ENCODE results near the gene TBC1D3E. TPM values are rescaled to one million over a fixed set of nuclear protein-coding genes. Genes with fewer than 3 reads are reported as not detected.
"Not testable (repeated sequence)": the region's sequence is repeated elsewhere in the genome, so short reads cannot be mapped to it uniquely, and the experiment has no call there.

The TBC1D3E gene
- total RNA-seq (2021): not detected in 2 replicates
- Bru-seq, nascent RNA: not detected
- BruChase-seq, experiment 1, labeled RNA remaining after a 2-hour chase: percentile 17 among the genes with signal in this experiment
- BruChase-seq, experiment 2, labeled RNA remaining after a 6-hour chase: percentile 9 among the genes with signal in this experiment
- long read RNA-seq: 0 reads

DNA sequence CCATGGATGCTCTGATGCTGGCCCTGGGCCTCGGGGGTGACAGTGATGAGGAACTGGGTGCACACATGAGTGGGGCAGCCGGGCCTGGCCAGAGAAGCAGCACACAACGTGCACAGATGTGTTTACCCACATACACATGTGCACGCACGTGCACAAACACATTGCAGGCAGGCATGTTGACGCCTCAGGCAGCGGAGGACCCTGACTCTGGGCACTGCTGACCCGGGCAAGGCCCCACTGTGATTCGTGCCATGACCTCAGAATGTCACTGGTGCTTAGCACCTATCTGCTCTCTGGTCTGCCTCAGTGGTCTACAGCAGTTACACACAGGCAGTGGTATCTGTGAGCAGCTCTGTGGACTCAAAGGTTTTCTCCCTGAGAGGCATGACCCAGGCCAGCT is at the start of gene TBC1D3E:
TBC1D3E (plus strand) TSS at position 301 of the 400 bp plus-strand sequence. CDS start 1,545 bp downstream, outside the sequence.
- H3K79me2 ChIP-seq (ENCODE audit: low read depth); POLR2A ChIA-PET (ENCODE audit: unreplicated experiment); intact Hi-C loops (cut with micrococcal nuclease; ENCODE audit: unreplicated experiment); DNase-seq; H3K36me3 ChIP-seq (ENCODE audit: low read depth); BruUV-seq (replicated peaks); CTCF ChIA-PET; H2AFZ ChIP-seq; H3K9me3 ChIP-seq (ENCODE audit: insufficient read depth, low read depth); H3K27me3 ChIP-seq (ENCODE audit: insufficient read depth, low read depth); H3K4me2 ChIP-seq; H3K4me1 ChIP-seq (replicated peaks; ENCODE audit: insufficient read depth); H3F3A ChIP-seq (ENCODE audit: insufficient read depth, low read depth); H3K4me3 ChIP-seq; H3K9me2 ChIP-seq (ENCODE audit: insufficient read depth); H4K20me1 ChIP-seq (ENCODE audit: insufficient read depth); H3K27ac ChIP-seq: not testable (repeated sequence)

DNA sequence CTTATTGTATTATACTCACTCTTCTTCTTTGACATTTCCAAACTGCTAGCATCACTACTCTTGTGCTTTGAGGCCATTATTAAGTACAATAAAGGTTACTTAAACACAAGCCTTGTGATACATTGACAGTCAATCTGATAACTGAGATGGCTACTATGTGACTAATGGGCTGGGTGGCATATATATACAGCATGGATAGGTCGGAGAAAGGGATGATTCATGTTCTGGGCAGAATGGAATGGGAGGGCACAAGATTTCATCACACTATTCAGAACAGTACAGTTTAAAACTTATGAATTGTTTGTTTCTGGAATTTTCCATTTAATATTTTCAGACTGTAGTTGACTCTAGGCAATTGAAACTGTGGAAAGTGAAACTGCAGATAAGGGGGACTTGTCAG is 40.4 kb upstream of the TBC1D3E start:
- H3K79me2 ChIP-seq (ENCODE audit: low read depth); H3K36me3 ChIP-seq (ENCODE audit: low read depth); intact Hi-C loops (cut with micrococcal nuclease; ENCODE audit: unreplicated experiment); DNase-seq; POLR2A ChIA-PET (ENCODE audit: unreplicated experiment); H4K20me1 ChIP-seq (ENCODE audit: insufficient read depth); H3K4me3 ChIP-seq; H3K27me3 ChIP-seq (ENCODE audit: insufficient read depth, low read depth); CTCF ChIA-PET; H3F3A ChIP-seq (ENCODE audit: insufficient read depth, low read depth); H2AFZ ChIP-seq; H3K27ac ChIP-seq; H3K4me2 ChIP-seq; H3K4me1 ChIP-seq (replicated peaks; ENCODE audit: insufficient read depth); H3K9me3 ChIP-seq (ENCODE audit: insufficient read depth, low read depth); BruUV-seq (replicated peaks); H3K9me2 ChIP-seq (ENCODE audit: insufficient read depth): not testable (repeated sequence)

DNA sequence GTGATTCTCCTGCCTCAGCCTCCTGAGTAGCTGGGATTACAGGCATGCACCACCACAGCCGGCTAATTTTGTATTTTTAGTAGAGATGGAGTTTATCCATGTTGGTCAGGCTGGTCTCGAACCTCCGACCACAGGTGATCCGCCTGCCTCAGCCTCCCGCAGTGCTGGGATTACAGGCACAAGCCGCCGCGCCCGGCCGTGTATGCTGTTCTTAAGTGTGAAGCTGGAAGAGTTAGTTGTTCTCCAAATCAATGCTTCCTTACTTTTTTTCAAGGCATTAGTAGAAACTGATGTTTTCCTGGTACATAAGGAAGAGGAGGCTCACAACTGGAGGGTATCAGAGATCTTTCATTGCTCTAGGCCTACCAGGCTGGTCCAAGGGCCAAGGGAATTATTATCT is 39.6 kb upstream of the TBC1D3E start:
- H3K4me2 ChIP-seq; H3K79me2 ChIP-seq (ENCODE audit: low read depth); H3K9me2 ChIP-seq (ENCODE audit: insufficient read depth); H3K4me1 ChIP-seq (replicated peaks; ENCODE audit: insufficient read depth); H4K20me1 ChIP-seq (ENCODE audit: insufficient read depth); H3K36me3 ChIP-seq (ENCODE audit: low read depth); H2AFZ ChIP-seq; H3F3A ChIP-seq (ENCODE audit: insufficient read depth, low read depth); H3K9me3 ChIP-seq (ENCODE audit: insufficient read depth, low read depth); intact Hi-C loops (cut with micrococcal nuclease; ENCODE audit: unreplicated experiment); BruUV-seq (replicated peaks); H3K4me3 ChIP-seq; CTCF ChIA-PET; H3K27me3 ChIP-seq (ENCODE audit: insufficient read depth, low read depth); POLR2A ChIA-PET (ENCODE audit: unreplicated experiment): not testable (repeated sequence)
- peak overlapping the region; percentile 76 for H3K27ac ChIP-seq
- peak in 1 of 2 experiments; percentile 1 for DNase-seq

DNA sequence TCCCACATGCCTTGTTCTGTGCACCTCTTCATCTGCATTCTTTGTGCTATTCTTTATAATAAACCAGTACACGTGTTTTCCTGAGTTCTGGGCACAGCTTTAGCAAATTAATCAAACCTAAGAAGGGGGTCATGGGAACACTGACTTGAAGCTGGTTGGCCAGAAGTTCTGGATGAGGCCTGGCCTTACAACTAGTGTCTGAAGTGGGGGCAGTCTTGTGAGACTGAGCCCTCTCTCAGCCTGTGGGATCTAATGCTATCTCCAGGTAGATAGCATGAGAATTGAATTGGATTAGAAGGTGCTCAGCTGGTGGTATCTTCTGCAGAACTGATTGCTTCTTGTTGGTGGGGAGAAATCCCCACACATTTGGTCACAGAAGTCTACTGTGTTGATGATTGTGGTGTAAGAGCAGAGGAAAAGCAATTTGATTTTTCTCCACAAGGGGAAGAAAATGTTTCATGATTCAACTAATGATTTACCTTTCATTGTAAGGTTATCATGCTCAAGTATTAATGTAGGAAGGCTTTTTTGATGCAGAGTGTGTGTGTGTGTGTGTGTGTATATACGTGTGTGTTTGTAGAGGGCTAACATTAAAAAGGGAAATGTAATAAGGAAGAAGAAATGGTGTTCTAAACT is 33.6 kb upstream of the TBC1D3E start:
- H4K20me1 ChIP-seq (ENCODE audit: insufficient read depth); H3K27me3 ChIP-seq (ENCODE audit: insufficient read depth, low read depth); H3F3A ChIP-seq (ENCODE audit: insufficient read depth, low read depth); H3K4me2 ChIP-seq; BruUV-seq (replicated peaks); H2AFZ ChIP-seq; H3K9me3 ChIP-seq (ENCODE audit: insufficient read depth, low read depth); H3K9me2 ChIP-seq (ENCODE audit: insufficient read depth); POLR2A ChIA-PET (ENCODE audit: unreplicated experiment); H3K79me2 ChIP-seq (ENCODE audit: low read depth); intact Hi-C loops (cut with micrococcal nuclease; ENCODE audit: unreplicated experiment); DNase-seq; H3K4me3 ChIP-seq; H3K36me3 ChIP-seq (ENCODE audit: low read depth); CTCF ChIA-PET; H3K27ac ChIP-seq; H3K4me1 ChIP-seq (replicated peaks; ENCODE audit: insufficient read depth): not testable (repeated sequence)

DNA sequence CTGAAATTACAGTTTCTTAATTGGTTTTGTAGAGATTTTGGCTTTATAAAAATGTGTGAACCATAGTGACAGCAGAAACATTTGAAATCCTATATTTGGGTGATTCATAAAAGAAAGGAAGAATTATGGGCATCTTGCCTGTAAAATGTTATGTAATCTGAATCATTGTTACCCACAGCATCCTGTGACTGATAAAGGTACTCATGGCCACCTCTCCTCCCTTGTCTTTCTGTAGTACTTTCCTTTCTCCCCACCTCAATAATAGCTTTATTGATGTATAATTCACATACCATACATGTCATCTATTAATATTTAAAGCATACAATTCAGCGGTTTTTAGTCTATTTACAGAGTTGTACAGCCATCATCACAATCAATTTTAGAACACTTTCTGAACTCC is 28.5 kb upstream of the TBC1D3E start:
- H3K27ac ChIP-seq; H3K9me3 ChIP-seq (ENCODE audit: insufficient read depth, low read depth); H3K36me3 ChIP-seq (ENCODE audit: low read depth); intact Hi-C loops (cut with micrococcal nuclease; ENCODE audit: unreplicated experiment); H3F3A ChIP-seq (ENCODE audit: insufficient read depth, low read depth); H3K79me2 ChIP-seq (ENCODE audit: low read depth); H4K20me1 ChIP-seq (ENCODE audit: insufficient read depth); H3K9me2 ChIP-seq (ENCODE audit: insufficient read depth); BruUV-seq (replicated peaks); CTCF ChIA-PET; DNase-seq; POLR2A ChIA-PET (ENCODE audit: unreplicated experiment); H3K27me3 ChIP-seq (ENCODE audit: insufficient read depth, low read depth); H2AFZ ChIP-seq; H3K4me1 ChIP-seq (replicated peaks; ENCODE audit: insufficient read depth); H3K4me2 ChIP-seq; H3K4me3 ChIP-seq: not testable (repeated sequence)

DNA sequence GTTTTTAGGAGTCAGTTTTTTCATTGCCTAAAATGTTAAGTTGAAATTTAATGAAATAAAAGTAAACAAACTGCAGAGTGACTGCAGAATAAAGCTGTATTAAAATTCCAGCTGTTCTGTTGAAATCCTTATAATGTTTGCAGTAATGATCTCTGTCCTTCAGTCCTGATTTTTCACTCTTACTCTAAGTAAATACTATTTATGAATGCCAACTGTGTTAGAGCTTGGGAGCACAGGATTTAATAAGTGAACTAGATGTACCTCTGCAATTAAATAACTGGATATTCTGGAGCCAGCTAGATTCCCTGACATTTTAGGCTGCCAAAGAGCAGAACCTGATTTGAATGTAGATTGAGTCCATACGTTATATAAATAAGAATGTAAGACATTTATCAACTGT is 7.9 kb upstream of the TBC1D3E start:
- H3K9me2 ChIP-seq (ENCODE audit: insufficient read depth); H3K36me3 ChIP-seq (ENCODE audit: low read depth); intact Hi-C loops (cut with micrococcal nuclease; ENCODE audit: unreplicated experiment); H3K4me1 ChIP-seq (replicated peaks; ENCODE audit: insufficient read depth); H3K4me3 ChIP-seq; H3K27me3 ChIP-seq (ENCODE audit: insufficient read depth, low read depth); H3F3A ChIP-seq (ENCODE audit: insufficient read depth, low read depth); H3K27ac ChIP-seq; H3K79me2 ChIP-seq (ENCODE audit: low read depth); POLR2A ChIA-PET (ENCODE audit: unreplicated experiment); DNase-seq; CTCF ChIA-PET; H4K20me1 ChIP-seq (ENCODE audit: insufficient read depth); BruUV-seq (replicated peaks); H2AFZ ChIP-seq; H3K9me3 ChIP-seq (ENCODE audit: insufficient read depth, low read depth); H3K4me2 ChIP-seq: not testable (repeated sequence)

DNA sequence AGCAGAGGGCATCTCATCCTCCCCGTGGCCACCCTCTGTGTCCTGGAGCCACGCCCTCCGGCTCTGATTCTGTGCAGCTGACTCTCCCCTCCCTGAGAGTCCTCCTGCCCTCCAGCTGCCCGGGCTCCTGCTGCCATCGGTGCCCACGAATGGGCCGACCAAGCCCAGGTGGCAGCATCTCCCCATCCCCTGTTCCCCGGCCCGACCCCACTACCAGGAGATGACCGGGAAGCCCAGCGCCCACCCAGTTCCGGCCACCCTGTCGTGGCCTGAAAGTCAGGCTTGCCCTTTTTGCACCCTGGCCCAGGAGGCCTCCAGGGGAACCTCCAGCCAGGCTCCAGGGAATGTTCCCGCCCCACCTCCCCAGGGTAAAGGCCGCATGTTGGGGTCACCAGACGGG is 7.1 kb downstream of the TBC1D3E start:
- H3K4me2 ChIP-seq; BruUV-seq (replicated peaks); H3K27ac ChIP-seq; intact Hi-C loops (cut with micrococcal nuclease; ENCODE audit: unreplicated experiment); H3K36me3 ChIP-seq (ENCODE audit: low read depth); H3K4me3 ChIP-seq; H3K79me2 ChIP-seq (ENCODE audit: low read depth); H3F3A ChIP-seq (ENCODE audit: insufficient read depth, low read depth); H3K9me2 ChIP-seq (ENCODE audit: insufficient read depth); H3K4me1 ChIP-seq (replicated peaks; ENCODE audit: insufficient read depth); H3K27me3 ChIP-seq (ENCODE audit: insufficient read depth, low read depth); CTCF ChIA-PET; H3K9me3 ChIP-seq (ENCODE audit: insufficient read depth, low read depth); H4K20me1 ChIP-seq (ENCODE audit: insufficient read depth); POLR2A ChIA-PET (ENCODE audit: unreplicated experiment); H2AFZ ChIP-seq; DNase-seq: not testable (repeated sequence)

All from PC-9 (cell line).